H9 (cell line): ENCODE results near the gene MYLK4. TPM values are rescaled to one million over a fixed set of nuclear protein-coding genes. Genes with fewer than 3 reads are reported as not detected.

Experiments used
- DNase-seq: peaks from one replicate; pipeline ENCODE4 v3.0.0-alpha.2; 2017
- H2AFZ ChIP-seq: one replicate; pipeline ENCODE4 v1.6.1; 2013; ENCODE audit warnings: mild to moderate bottlenecking, low read length, control low read depth, moderate library complexity
- H2AK5ac ChIP-seq: 2 replicates; pipeline ENCODE4 v1.6.1; 2013; ENCODE audit warnings: low read length, control low read depth, mixed read lengths; ENCODE audit not compliant: insufficient read length
- H2BK120ac ChIP-seq: one replicate; pipeline ENCODE4 v1.6.1; 2013; ENCODE audit warnings: low read depth, mild to moderate bottlenecking, low read length, control low read depth, inconsistent platforms; ENCODE audit not compliant: poor library complexity, severe bottlenecking
- H2BK12ac ChIP-seq: 2 replicates; pipeline ENCODE4 v1.6.1; 2013; ENCODE audit warnings: low read length, control low read depth, mixed read lengths, low read depth; ENCODE audit not compliant: insufficient read length
- H2BK15ac ChIP-seq: 2 replicates; pipeline ENCODE4 v1.6.1; 2013; ENCODE audit warnings: low read depth, low read length, control low read depth
- H2BK20ac ChIP-seq: one replicate; pipeline ENCODE4 v1.6.1; 2013; ENCODE audit warnings: low read depth, mild to moderate bottlenecking, low read length, control low read depth, inconsistent platforms; ENCODE audit not compliant: poor library complexity, severe bottlenecking
- H2BK5ac ChIP-seq: 2 replicates; pipeline ENCODE4 v1.6.1; 2013; ENCODE audit warnings: low read length, control low read depth, mixed read lengths; ENCODE audit not compliant: insufficient read length
- H3K14ac ChIP-seq: 2 replicates; pipeline ENCODE4 v1.6.1; 2013; ENCODE audit warnings: low read length, control low read depth; ENCODE audit not compliant: insufficient read depth
- H3K18ac ChIP-seq: 2 replicates; pipeline ENCODE4 v1.6.1; 2013; ENCODE audit warnings: low read depth, mild to moderate bottlenecking, mixed read lengths, low read length, control low read depth; ENCODE audit not compliant: insufficient read length
- H3K23ac ChIP-seq: 2 replicates; pipeline ENCODE4 v1.6.1; 2013; ENCODE audit warnings: low read length, control low read depth, mixed read lengths, low read depth; ENCODE audit not compliant: insufficient read length
- H3K23me2 ChIP-seq: 2 replicates; pipeline ENCODE4 v1.6.1; 2013; ENCODE audit warnings: low read depth, mild to moderate bottlenecking, mixed read lengths, low read length, control low read depth; ENCODE audit not compliant: insufficient read length, poor library complexity, severe bottlenecking
- H3K27ac ChIP-seq: 2 replicates; pipeline ENCODE4 v1.5.1; 2013; ENCODE audit warnings: low read length, control low read depth, mixed read lengths, low read depth; ENCODE audit not compliant: insufficient read length
- H3K27me3 ChIP-seq: 2 replicates; pipeline ENCODE4 v1.6.1; 2013; ENCODE audit warnings: low read length, control low read depth, inconsistent platforms; ENCODE audit not compliant: insufficient read depth
- H3K4ac ChIP-seq: 2 replicates; pipeline ENCODE4 v1.6.1; 2013; ENCODE audit warnings: low read depth, mild to moderate bottlenecking, control low read depth, inconsistent platforms, low read length, moderate library complexity
- H3K4me1 ChIP-seq: 2 replicates; pipeline ENCODE4 v1.6.1; 2013; ENCODE audit warnings: low read length, control low read depth, inconsistent platforms; ENCODE audit not compliant: insufficient read depth
- H3K4me2 ChIP-seq: 2 replicates; pipeline ENCODE4 v1.6.1; 2013; ENCODE audit warnings: low read length, control low read depth, mixed read lengths; ENCODE audit not compliant: insufficient read length, insufficient read depth
- H3K56ac ChIP-seq: 2 replicates; pipeline ENCODE4 v1.6.1; 2013; ENCODE audit warnings: low read depth, mild to moderate bottlenecking, mixed read lengths, low read length, control low read depth; ENCODE audit not compliant: insufficient read length
- H3K79me1 ChIP-seq: 2 replicates; pipeline ENCODE4 v1.6.1; 2013; ENCODE audit warnings: low read depth, mild to moderate bottlenecking, moderate library complexity, low read length, control low read depth, inconsistent platforms; ENCODE audit not compliant: insufficient read depth, poor library complexity, severe bottlenecking
- H3K79me2 ChIP-seq: 2 replicates; pipeline ENCODE4 v1.6.1; 2013; ENCODE audit warnings: low read length, control low read depth, inconsistent platforms; ENCODE audit not compliant: insufficient read depth
- H3K9ac ChIP-seq: 2 replicates; pipeline ENCODE4 v1.6.1; 2013; ENCODE audit warnings: low read length, control low read depth, mixed read lengths; ENCODE audit not compliant: insufficient read length; ENCODE audit errors: extremely low read depth
- H3K9me3 ChIP-seq: one replicate; pipeline ENCODE4 v1.6.1; 2013; ENCODE audit warnings: low read depth, low read length, inconsistent platforms; ENCODE audit not compliant: control insufficient read depth
- H3T11ph ChIP-seq: one replicate; pipeline ENCODE4 v1.6.1; 2013; ENCODE audit warnings: mild to moderate bottlenecking, low read length, control low read depth, inconsistent platforms
- H4K20me1 ChIP-seq: one replicate; pipeline ENCODE4 v1.6.1; 2013; ENCODE audit not compliant: control insufficient read depth, insufficient read length, insufficient read depth
- H4K5ac ChIP-seq: 2 replicates; pipeline ENCODE4 v1.6.1; 2013; ENCODE audit warnings: low read depth, mild to moderate bottlenecking, mixed read lengths, low read length, control low read depth; ENCODE audit not compliant: insufficient read length
- H4K8ac ChIP-seq: replicated peaks from 2 replicates; pipeline ENCODE4 v1.6.1; 2013; ENCODE audit warnings: low read length, control low read depth, mixed read lengths, low read depth; ENCODE audit not compliant: insufficient read length
- H4K91ac ChIP-seq: 2 replicates; pipeline ENCODE4 v1.6.1; 2013; ENCODE audit warnings: low read depth, mild to moderate bottlenecking, moderate library complexity, mixed read lengths, low read length, control low read depth; ENCODE audit not compliant: insufficient read length
- H3K27ac Mint-ChIP-seq, 3 experiments: 2 replicates in 2 of 3; 3 replicates in 1 of 3; pipeline ENCODE4 v1.8.0; 2020 to 2021; ENCODE audit warnings: mixed read lengths in 3 of 3, mild to moderate bottlenecking in 1 of 3, moderate library complexity in 1 of 3
- H3K27me3 Mint-ChIP-seq: 2 replicates; pipeline ENCODE4 v1.8.0; 2021; ENCODE audit warnings: low read depth, mild to moderate bottlenecking, moderate library complexity, mixed read lengths
- H3K36me3 Mint-ChIP-seq, 3 experiments: 2 replicates in 2 of 3; 3 replicates in 1 of 3; pipeline ENCODE4 v1.8.0; 2020 to 2021; ENCODE audit warnings: low read depth in 3 of 3, mixed read lengths in 3 of 3; ENCODE audit not compliant: insufficient read depth in 1 of 3
- H3K4me1 Mint-ChIP-seq, 2 experiments: 2 replicates each; pipeline ENCODE4 v1.8.0; 2020; ENCODE audit warnings: mixed read lengths in 2 of 2
- H3K4me3 Mint-ChIP-seq, 2 experiments: 2 replicates in 1 of 2; 3 replicates in 1 of 2; pipeline ENCODE4 v1.8.0; 2020 to 2021; ENCODE audit warnings: mild to moderate bottlenecking in 2 of 2, mixed read lengths in 2 of 2, moderate library complexity in 1 of 2
- H3K9me3 Mint-ChIP-seq, 2 experiments: 2 replicates in 1 of 2; 3 replicates in 1 of 2; pipeline ENCODE4 v1.8.0; 2020; ENCODE audit warnings: mild to moderate bottlenecking in 2 of 2, mixed read lengths in 2 of 2, moderate library complexity in 1 of 2
- CTCF ChIP-seq: fragments of 200-600 bp; sonication (generic); conservative IDR thresholded peaks from 3 replicates; pipeline ENCODE4 v1.8.0; 2021; ENCODE audit warnings: antibody characterized with exemption, mild to moderate bottlenecking
- WGBS: extraction: QIAGEN DNeasy Blood & Tissue Kit; methylation state at CpG from one replicate; pipeline ENCODE4 v1.1.7; 2013; ENCODE audit warnings: missing lambda C conversion rate, low lambda C conversion rate, mixed read lengths; ENCODE audit not compliant: insufficient read length; ENCODE audit errors: extremely low coverage; 5-methylcytosine and 5-hydroxymethylcytosine counted together
- total RNA-seq: library from RNA; stranded (reverse); gene quantifications from 2 replicates; pipeline ENCODE4 v1.2.1, GENCODE V29; 2021

MYLK4 gene
- total RNA-seq, 1 experiment from 2014 or later = 0.28 TPM

DNA sequence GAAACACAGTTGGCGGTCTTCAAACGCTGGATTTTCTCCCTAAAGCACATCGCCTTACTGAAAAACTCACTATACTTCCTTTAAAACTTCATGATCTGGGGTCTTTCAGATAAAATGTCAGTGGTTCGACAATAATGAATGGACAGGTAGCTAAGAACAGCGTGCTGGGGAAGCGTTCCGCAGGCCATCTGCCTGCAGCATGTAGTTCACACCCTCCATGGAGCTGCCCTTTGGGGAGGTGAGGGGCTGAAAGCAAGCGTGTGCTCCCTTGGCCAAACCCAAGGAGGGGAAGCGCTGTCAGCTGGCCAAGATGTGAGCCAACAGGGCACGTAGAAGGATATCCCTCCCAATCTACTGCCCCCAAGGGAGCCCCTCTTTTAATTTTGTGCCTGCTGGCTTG is 20.8 kb downstream of the MYLK4 start:
- no peaks in the 10 kb centered on the region for H4K20me1 ChIP-seq
- no CpG with 5 or more reads among the region's 10 CpGs for WGBS
- H3K4me3 Mint-ChIP-seq = no peak overlapping the region
- no peak for TF ChIP-seq CTCF
- H2BK15ac ChIP-seq = no peak overlapping the region
- no peak overlapping the region for H4K5ac ChIP-seq
- no peak overlapping the region for H2BK120ac ChIP-seq
- H3K18ac ChIP-seq = no peak overlapping the region
- no peaks in the 10 kb centered on the region for H3K27me3 ChIP-seq
- H4K8ac ChIP-seq = no peak overlapping the region
- H3K79me1 ChIP-seq = no peaks in the 10 kb centered on the region
- H3K4ac ChIP-seq = no peak overlapping the region
- H3K36me3 Mint-ChIP-seq = no peaks in the 10 kb centered on the region
- no peaks in the 10 kb centered on the region for H3K9me3 ChIP-seq
- H3K56ac ChIP-seq = no peak overlapping the region
- H3K4me2 ChIP-seq = no peak overlapping the region
- no peaks in the 10 kb centered on the region for H3K27me3 Mint-ChIP-seq
- H2AFZ ChIP-seq = no peak overlapping the region
- no peak overlapping the region for H3K27ac Mint-ChIP-seq
- H3K79me2 ChIP-seq = no peaks in the 10 kb centered on the region
- H2BK5ac ChIP-seq = no peak overlapping the region
- H3T11ph ChIP-seq = no peak overlapping the region
- H3K27ac ChIP-seq = no peak overlapping the region
- H2AK5ac ChIP-seq = no peak overlapping the region
- H3K14ac ChIP-seq = no peak overlapping the region
- peaks cover 15% of the 10 kb centered on the region; the same call in 1 of the 2 replicates for H3K4me1 ChIP-seq
- no peak overlapping the region for H3K9ac ChIP-seq
- no peaks in the 10 kb centered on the region for H3K9me3 Mint-ChIP-seq
- H3K23ac ChIP-seq = no peak overlapping the region
- H2BK12ac ChIP-seq = no peak overlapping the region
- no peak overlapping the region for H4K91ac ChIP-seq
- DNase-seq = no peak
- H3K23me2 ChIP-seq = no peaks in the 10 kb centered on the region
- no peak overlapping the region for H2BK20ac ChIP-seq
- peaks cover 51 to 57% of the 10 kb centered on the region in 2 experiments for H3K4me1 Mint-ChIP-seq
